Endothelial cell of umbilical vein (primary cell): ENCODE measurements around the gene SMURF1. TPM values are rescaled to one million over a fixed set of nuclear protein-coding genes. Genes with fewer than 3 reads are reported as not detected.

ENCODE experiments used
- BruUV-seq: library from RNA; stranded (reverse); fragments of 400-500 nt; replicated peaks from 2 replicates; lab custom pipeline; 2021; lab: Mats Ljungman, UMichigan
- CTCF ChIA-PET: fragments of 300-600, 350-600 bp; sonication (Branson Sonifier 250); formaldehyde crosslinking; loops from one replicate; lab custom pipeline; 2021; ENCODE audit warnings: antibody characterized with exemption, inconsistent platforms; lab: Charles Lee
- POLR2A ChIA-PET: fragments of 300-600, 350-600 bp; sonication (Branson Sonifier 250); formaldehyde crosslinking; loops from one replicate; lab custom pipeline; 2021; ENCODE audit warnings: antibody characterized with exemption, inconsistent platforms; lab: Charles Lee
- DNase-seq: peaks from one replicate; pipeline ENCODE4 v3.0.0-alpha.2; 2011; ENCODE audit warnings: low read depth, low spot score
- FAIRE-seq: peaks from 2 replicates; lab custom pipeline; 2011; peaks lifted over from hg19 to GRCh38; lab: Jason Lieb, UNC
- H2AFZ ChIP-seq: 2 replicates; pipeline ENCODE4 v1.6.0; 2012; ENCODE audit warnings: low read depth, low read length, control low read depth, inconsistent platforms
- H3K27ac ChIP-seq: 2 replicates; pipeline ENCODE4 v1.5.1; 2011; ENCODE audit warnings: low read depth, mild to moderate bottlenecking, control low read depth, low read length, moderate library complexity; ENCODE audit not compliant: insufficient read depth
- H3K27me3 ChIP-seq, 2 experiments: 2 replicates each; pipeline versions ENCODE4 v1.6.0 to v1.6.1; 2011; ENCODE audit warnings: low read length in 2 of 2, mixed read lengths in 1 of 2; ENCODE audit not compliant: control insufficient read depth in 2 of 2, insufficient read depth in 2 of 2
- H3K36me3 ChIP-seq, 2 experiments: 2 replicates in 1 of 2; 3 replicates in 1 of 2; pipeline ENCODE4 v1.5.1; 2011; ENCODE audit warnings: low read length in 2 of 2, mild to moderate bottlenecking in 1 of 2, moderate library complexity in 1 of 2; ENCODE audit not compliant: control insufficient read depth in 2 of 2, insufficient read depth in 2 of 2; ENCODE audit errors: extremely low read depth in 1 of 2
- H3K4me1 ChIP-seq: 3 replicates; pipeline ENCODE4 v1.5.1; 2011; ENCODE audit warnings: mild to moderate bottlenecking, low read length; ENCODE audit not compliant: control insufficient read depth, insufficient read depth; ENCODE audit errors: extremely low read depth
- H3K4me2 ChIP-seq: 2 replicates; pipeline ENCODE4 v1.6.1; 2011; ENCODE audit warnings: low read length, control low read depth, mixed read lengths; ENCODE audit not compliant: insufficient read depth
- H3K4me3 ChIP-seq, 3 experiments: fragments of 200-600 bp in 1 of 3; sonication (generic), shearing (Covaris generic) in 1 of 3; replicated peaks in 1 of 3; 2 replicates each; pipeline ENCODE4 v1.5.1; 2011 to 2016; ENCODE audit warnings: control low read depth in 3 of 3, low read length in 3 of 3, mild to moderate bottlenecking in 2 of 3, inconsistent platforms in 1 of 3, low read depth in 1 of 3, moderate library complexity in 1 of 3; ENCODE audit not compliant: insufficient read depth in 1 of 3
- H3K79me2 ChIP-seq: 2 replicates; pipeline ENCODE4 v1.6.0; 2012; ENCODE audit warnings: low read length, inconsistent platforms; ENCODE audit not compliant: control insufficient read depth, insufficient read depth
- H3K9ac ChIP-seq: replicated peaks from 2 replicates; pipeline ENCODE3; 2011; ENCODE audit warnings: low read length, control low read depth; ENCODE audit not compliant: insufficient read depth; ENCODE audit errors: extremely low read depth
- H3K9me1 ChIP-seq: replicated peaks from 3 replicates; pipeline ENCODE4 v1.6.0; 2011; ENCODE audit warnings: mild to moderate bottlenecking, low read length; ENCODE audit not compliant: control insufficient read depth, insufficient read depth; ENCODE audit errors: extremely low read depth
- H3K9me3 ChIP-seq: replicated peaks from 2 replicates; pipeline ENCODE4 v1.5.1; 2012; ENCODE audit warnings: low read length, inconsistent platforms; ENCODE audit not compliant: control insufficient read depth, insufficient read depth
- H4K20me1 ChIP-seq: replicated peaks from 2 replicates; pipeline ENCODE3; 2011; ENCODE audit warnings: mild to moderate bottlenecking, low read length; ENCODE audit not compliant: control insufficient read depth, insufficient read depth; ENCODE audit errors: extremely low read depth
- CTCF ChIP-seq, 2 donors: IDR thresholded peaks; 1 replicate in 1 of 2; 2 replicates in 1 of 2; pipeline ENCODE4 v1.5.1; 2011; ENCODE audit warnings: low read length in 2 of 2, mild to moderate bottlenecking in 2 of 2, moderate library complexity in 2 of 2, control low read depth in 1 of 2, inconsistent platforms in 1 of 2, low read depth in 1 of 2; ENCODE audit not compliant: insufficient read depth in 1 of 2; ENCODE audit errors: extremely low read depth in 1 of 2
- EZH2 ChIP-seq: IDR thresholded peaks from 2 replicates; pipeline ENCODE4 v1.6.1; 2012; ENCODE audit warnings: borderline replicate concordance, low read depth, mild to moderate bottlenecking, moderate library complexity, low read length, inconsistent platforms; ENCODE audit not compliant: severe bottlenecking
- FOS ChIP-seq: IDR thresholded peaks from 2 replicates; pipeline ENCODE4 v1.6.1; 2011; ENCODE audit warnings: mild to moderate bottlenecking, low read length, moderate library complexity, borderline replicate concordance; ENCODE audit not compliant: insufficient read depth
- GATA2 ChIP-seq: IDR thresholded peaks from 2 replicates; pipeline ENCODE4 v1.7.0; 2011; ENCODE audit warnings: low read depth, mild to moderate bottlenecking, moderate library complexity, mixed read lengths, low read length; ENCODE audit not compliant: insufficient read length, insufficient read depth
- JUN ChIP-seq: IDR thresholded peaks from 2 replicates; pipeline ENCODE4 v1.6.1; 2011; ENCODE audit warnings: borderline replicate concordance, low read depth; ENCODE audit not compliant: insufficient read length, insufficient read depth
- MAX ChIP-seq: IDR thresholded peaks from 2 replicates; pipeline ENCODE4 v1.6.1; 2011; ENCODE audit not compliant: insufficient read depth, insufficient read length
- MYC ChIP-seq: IDR thresholded peaks from one replicate; pipeline ENCODE4 v1.6.1; 2011; ENCODE audit warnings: mild to moderate bottlenecking, low read depth, low read length
- POLR2A ChIP-seq: IDR thresholded peaks from 2 replicates; pipeline ENCODE4 v1.6.1; 2012; ENCODE audit warnings: low read depth, mild to moderate bottlenecking, control low read depth, low read length
- POLR2AphosphoS5 ChIP-seq: IDR thresholded peaks from 2 replicates; pipeline ENCODE4 v1.6.1; 2012; ENCODE audit warnings: low read depth, mild to moderate bottlenecking, control low read depth, low read length, moderate library complexity; ENCODE audit not compliant: insufficient read depth
- dilution Hi-C: fragments of 300-500 bp; cut with MboI; formaldehyde crosslinking; loops from one replicate; pipeline ENCODE4 v1.15.0; 2019; ENCODE audit warnings: low sequenced_read_pairs; ENCODE audit not compliant: extremely low pct_ligation_motif_present
- intact Hi-C: fragments of 100-400 bp; cut with micrococcal nuclease; formaldehyde crosslinking; loops from one replicate; pipeline ENCODE4 v1.10.0; 2022
- polyA plus RNA-seq, 4 experiments: library from polyadenylated mRNA; depleted of rRNA in 3 of 4; stranded (reverse) in 3 of 4; unstranded in 1 of 4; fragments of >200 nt; gene quantifications; 2 replicates each; pipeline versions ENCODE4 v1.2.1 to v1.2.3, GENCODE V29; 2011 to 2012; ENCODE audit warnings: missing spikeins in 1 of 4
- total RNA-seq: library from RNA; stranded (reverse); gene quantifications from 2 replicates; pipeline ENCODE4 v1.2.3, GENCODE V29; 2021

The SMURF1 gene
- total and polyA plus RNA-seq, 2 donors (not counting 3 experiments of a cell fraction or from before 2014, with no cell fraction given): 11.5 to 22.8 TPM

- Histone ChIP-seq H3K27me3 (no peaks in the 10 kb centered on the region), H3K9me3 (no peaks in the 10 kb centered on the region), H3K27ac (no peak overlapping the region), H3K4me1 (no peaks in the 10 kb centered on the region), H3K36me3 (peaks cover 0 to 2% of the 10 kb centered on the region in 2 experiments), H3K4me3 (no peak overlapping the region), H3K9ac (no peak overlapping the region), H2AFZ (no peak overlapping the region), H3K79me2 (peaks cover 79% of the 10 kb centered on the region), H3K9me1 (no peaks in the 10 kb centered on the region), H3K4me2 (no peak overlapping the region), H4K20me1 (peaks cover 8% of the 10 kb centered on the region)
- no peak for TF ChIP-seq MAX
- TF ChIP-seq EZH2: no peak
- no peak for TF ChIP-seq FOS
- TF ChIP-seq JUN: no peak
- TF ChIP-seq CTCF (IDR thresholded peaks at IDR 0.05; ENCODE audit: extremely low read depth in 1 of 2, insufficient read depth in 1 of 2, low read depth in 1 of 2, low read length in 2 of 2): no peak
- TF ChIP-seq POLR2A: no peak
- no peak for TF ChIP-seq MYC
- TF ChIP-seq GATA2: no peak
- no peak for TF ChIP-seq POLR2AphosphoS5
- no peak for DNase-seq
- BruUV-seq: no TSS peak
- ChIA-PET POLR2A (no interaction called here), CTCF (no interaction called here)
- intact Hi-C loops (no loop called here), dilution Hi-C loops (no loop called here)
- no peak for FAIRE-seq
These were observed 25.8 kb downstream of the SMURF1 start for GRCh38 chr7:99118077-99118476.
